H9 (cell line): ENCODE results near the gene SLC25A26. TPM values are rescaled to one million over a fixed set of nuclear protein-coding genes. Genes with fewer than 3 reads are reported as not detected.

Experiments
- DNase-seq: peaks from one replicate; pipeline ENCODE4 v3.0.0-alpha.2; 2017
- H2AFZ ChIP-seq: one replicate; pipeline ENCODE4 v1.6.1; 2013; ENCODE audit warnings: mild to moderate bottlenecking, low read length, control low read depth, moderate library complexity
- H2AK5ac ChIP-seq: 2 replicates; pipeline ENCODE4 v1.6.1; 2013; ENCODE audit warnings: low read length, control low read depth, mixed read lengths; ENCODE audit not compliant: insufficient read length
- H2BK120ac ChIP-seq: one replicate; pipeline ENCODE4 v1.6.1; 2013; ENCODE audit warnings: low read depth, mild to moderate bottlenecking, low read length, control low read depth, inconsistent platforms; ENCODE audit not compliant: poor library complexity, severe bottlenecking
- H2BK12ac ChIP-seq: 2 replicates; pipeline ENCODE4 v1.6.1; 2013; ENCODE audit warnings: low read length, control low read depth, mixed read lengths, low read depth; ENCODE audit not compliant: insufficient read length
- H2BK15ac ChIP-seq: 2 replicates; pipeline ENCODE4 v1.6.1; 2013; ENCODE audit warnings: low read depth, low read length, control low read depth
- H2BK20ac ChIP-seq: one replicate; pipeline ENCODE4 v1.6.1; 2013; ENCODE audit warnings: low read depth, mild to moderate bottlenecking, low read length, control low read depth, inconsistent platforms; ENCODE audit not compliant: poor library complexity, severe bottlenecking
- H2BK5ac ChIP-seq: 2 replicates; pipeline ENCODE4 v1.6.1; 2013; ENCODE audit warnings: low read length, control low read depth, mixed read lengths; ENCODE audit not compliant: insufficient read length
- H3K14ac ChIP-seq: 2 replicates; pipeline ENCODE4 v1.6.1; 2013; ENCODE audit warnings: low read length, control low read depth; ENCODE audit not compliant: insufficient read depth
- H3K18ac ChIP-seq: 2 replicates; pipeline ENCODE4 v1.6.1; 2013; ENCODE audit warnings: low read depth, mild to moderate bottlenecking, mixed read lengths, low read length, control low read depth; ENCODE audit not compliant: insufficient read length
- H3K23ac ChIP-seq: 2 replicates; pipeline ENCODE4 v1.6.1; 2013; ENCODE audit warnings: low read length, control low read depth, mixed read lengths, low read depth; ENCODE audit not compliant: insufficient read length
- H3K23me2 ChIP-seq: 2 replicates; pipeline ENCODE4 v1.6.1; 2013; ENCODE audit warnings: low read depth, mild to moderate bottlenecking, mixed read lengths, low read length, control low read depth; ENCODE audit not compliant: insufficient read length, poor library complexity, severe bottlenecking
- H3K27ac ChIP-seq: 2 replicates; pipeline ENCODE4 v1.5.1; 2013; ENCODE audit warnings: low read length, control low read depth, mixed read lengths, low read depth; ENCODE audit not compliant: insufficient read length
- H3K27me3 ChIP-seq: 2 replicates; pipeline ENCODE4 v1.6.1; 2013; ENCODE audit warnings: low read length, control low read depth, inconsistent platforms; ENCODE audit not compliant: insufficient read depth
- H3K4ac ChIP-seq: 2 replicates; pipeline ENCODE4 v1.6.1; 2013; ENCODE audit warnings: low read depth, mild to moderate bottlenecking, control low read depth, inconsistent platforms, low read length, moderate library complexity
- H3K4me1 ChIP-seq: 2 replicates; pipeline ENCODE4 v1.6.1; 2013; ENCODE audit warnings: low read length, control low read depth, inconsistent platforms; ENCODE audit not compliant: insufficient read depth
- H3K4me2 ChIP-seq: 2 replicates; pipeline ENCODE4 v1.6.1; 2013; ENCODE audit warnings: low read length, control low read depth, mixed read lengths; ENCODE audit not compliant: insufficient read length, insufficient read depth
- H3K56ac ChIP-seq: 2 replicates; pipeline ENCODE4 v1.6.1; 2013; ENCODE audit warnings: low read depth, mild to moderate bottlenecking, mixed read lengths, low read length, control low read depth; ENCODE audit not compliant: insufficient read length
- H3K79me1 ChIP-seq: 2 replicates; pipeline ENCODE4 v1.6.1; 2013; ENCODE audit warnings: low read depth, mild to moderate bottlenecking, moderate library complexity, low read length, control low read depth, inconsistent platforms; ENCODE audit not compliant: insufficient read depth, poor library complexity, severe bottlenecking
- H3K79me2 ChIP-seq: 2 replicates; pipeline ENCODE4 v1.6.1; 2013; ENCODE audit warnings: low read length, control low read depth, inconsistent platforms; ENCODE audit not compliant: insufficient read depth
- H3K9ac ChIP-seq: 2 replicates; pipeline ENCODE4 v1.6.1; 2013; ENCODE audit warnings: low read length, control low read depth, mixed read lengths; ENCODE audit not compliant: insufficient read length; ENCODE audit errors: extremely low read depth
- H3K9me3 ChIP-seq: one replicate; pipeline ENCODE4 v1.6.1; 2013; ENCODE audit warnings: low read depth, low read length, inconsistent platforms; ENCODE audit not compliant: control insufficient read depth
- H3T11ph ChIP-seq: one replicate; pipeline ENCODE4 v1.6.1; 2013; ENCODE audit warnings: mild to moderate bottlenecking, low read length, control low read depth, inconsistent platforms
- H4K20me1 ChIP-seq: one replicate; pipeline ENCODE4 v1.6.1; 2013; ENCODE audit not compliant: control insufficient read depth, insufficient read length, insufficient read depth
- H4K5ac ChIP-seq: 2 replicates; pipeline ENCODE4 v1.6.1; 2013; ENCODE audit warnings: low read depth, mild to moderate bottlenecking, mixed read lengths, low read length, control low read depth; ENCODE audit not compliant: insufficient read length
- H4K8ac ChIP-seq: replicated peaks from 2 replicates; pipeline ENCODE4 v1.6.1; 2013; ENCODE audit warnings: low read length, control low read depth, mixed read lengths, low read depth; ENCODE audit not compliant: insufficient read length
- H4K91ac ChIP-seq: 2 replicates; pipeline ENCODE4 v1.6.1; 2013; ENCODE audit warnings: low read depth, mild to moderate bottlenecking, moderate library complexity, mixed read lengths, low read length, control low read depth; ENCODE audit not compliant: insufficient read length
- H3K27ac Mint-ChIP-seq, 3 experiments: 2 replicates in 2 of 3; 3 replicates in 1 of 3; pipeline ENCODE4 v1.8.0; 2020 to 2021; ENCODE audit warnings: mixed read lengths in 3 of 3, mild to moderate bottlenecking in 1 of 3, moderate library complexity in 1 of 3
- H3K27me3 Mint-ChIP-seq: 2 replicates; pipeline ENCODE4 v1.8.0; 2021; ENCODE audit warnings: low read depth, mild to moderate bottlenecking, moderate library complexity, mixed read lengths
- H3K36me3 Mint-ChIP-seq, 3 experiments: 2 replicates in 2 of 3; 3 replicates in 1 of 3; pipeline ENCODE4 v1.8.0; 2020 to 2021; ENCODE audit warnings: low read depth in 3 of 3, mixed read lengths in 3 of 3; ENCODE audit not compliant: insufficient read depth in 1 of 3
- H3K4me1 Mint-ChIP-seq, 2 experiments: 2 replicates each; pipeline ENCODE4 v1.8.0; 2020; ENCODE audit warnings: mixed read lengths in 2 of 2
- H3K4me3 Mint-ChIP-seq, 2 experiments: 2 replicates in 1 of 2; 3 replicates in 1 of 2; pipeline ENCODE4 v1.8.0; 2020 to 2021; ENCODE audit warnings: mild to moderate bottlenecking in 2 of 2, mixed read lengths in 2 of 2, moderate library complexity in 1 of 2
- H3K9me3 Mint-ChIP-seq, 2 experiments: 2 replicates in 1 of 2; 3 replicates in 1 of 2; pipeline ENCODE4 v1.8.0; 2020; ENCODE audit warnings: mild to moderate bottlenecking in 2 of 2, mixed read lengths in 2 of 2, moderate library complexity in 1 of 2
- WGBS: extraction: QIAGEN DNeasy Blood & Tissue Kit; methylation state at CpG from one replicate; pipeline ENCODE4 v1.1.7; 2013; ENCODE audit warnings: missing lambda C conversion rate, low lambda C conversion rate, mixed read lengths; ENCODE audit not compliant: insufficient read length; ENCODE audit errors: extremely low coverage; 5-methylcytosine and 5-hydroxymethylcytosine counted together
- total RNA-seq: library from RNA; stranded (reverse); gene quantifications from 2 replicates; pipeline ENCODE4 v1.2.1, GENCODE V29; 2021
- TF ChIP-seq, protein P1 (sequence below): fragments of 200-600 bp; sonication (generic); conservative IDR thresholded peaks from 3 replicates; pipeline ENCODE4 v1.8.0; 2021; ENCODE audit warnings: antibody characterized with exemption, mild to moderate bottlenecking

SLC25A26 gene
- total RNA-seq, 1 experiment from 2014 or later = 30.2 TPM

DNA sequence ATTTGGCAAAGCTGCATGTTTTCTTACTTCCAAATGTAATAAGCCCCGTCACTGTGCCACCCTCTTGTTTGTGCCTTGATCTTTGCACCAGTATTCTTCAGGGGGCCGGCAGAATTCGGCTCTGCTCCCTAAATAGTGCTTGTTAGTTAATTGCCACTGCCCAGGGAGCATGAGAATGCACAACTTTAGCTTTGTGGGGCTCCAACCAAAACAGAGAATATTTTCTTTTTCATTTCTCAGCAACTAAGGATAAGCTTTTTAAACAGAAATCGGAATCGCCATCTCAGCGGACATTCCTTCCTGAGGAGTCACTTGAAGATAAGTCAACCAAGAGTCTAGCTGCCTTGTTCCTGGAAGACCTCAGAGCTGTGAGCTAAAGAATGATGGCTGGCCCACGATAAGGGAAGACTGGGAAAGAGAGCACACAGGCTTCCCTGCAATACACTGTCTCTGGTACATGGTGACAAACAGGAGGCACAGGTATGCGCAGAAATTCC, 174.0 kb downstream of the SLC25A26 start:
- Histone ChIP-seq H3K56ac (no peak overlapping the region), H3K27me3 (no peaks in the 10 kb centered on the region), H4K8ac (no peak overlapping the region), H3K79me1 (peaks cover 1% of the 10 kb centered on the region), H4K5ac (no peak overlapping the region), H3K23ac (no peak overlapping the region), H3K23me2 (no peaks in the 10 kb centered on the region), H3K14ac (no peak overlapping the region), H3K4me1 (no peaks in the 10 kb centered on the region), H4K20me1 (no peaks in the 10 kb centered on the region), H4K91ac (no peak overlapping the region), H2BK120ac (no peak overlapping the region), H3K4me2 (no peak overlapping the region), H3K27ac (no peak overlapping the region), H2BK12ac (no peak overlapping the region), H3T11ph (no peak overlapping the region), H3K9me3 (no peaks in the 10 kb centered on the region), H3K9ac (no peak overlapping the region), H3K18ac (no peak overlapping the region), H2AK5ac (no peak overlapping the region), H3K4ac (no peak overlapping the region), H2BK20ac (no peak overlapping the region), H3K79me2 (no peaks in the 10 kb centered on the region), H2BK15ac (no peak overlapping the region), H2BK5ac (no peak overlapping the region), H2AFZ (no peak overlapping the region)
- H3K4me1 Mint-ChIP-seq = no peaks in the 10 kb centered on the region
- no peaks in the 10 kb centered on the region; a peak in 1 of 5 replicates for H3K9me3 Mint-ChIP-seq
- no peaks in the 10 kb centered on the region for H3K27me3 Mint-ChIP-seq
- no peak for DNase-seq
- TF ChIP-seq, protein P1, sequence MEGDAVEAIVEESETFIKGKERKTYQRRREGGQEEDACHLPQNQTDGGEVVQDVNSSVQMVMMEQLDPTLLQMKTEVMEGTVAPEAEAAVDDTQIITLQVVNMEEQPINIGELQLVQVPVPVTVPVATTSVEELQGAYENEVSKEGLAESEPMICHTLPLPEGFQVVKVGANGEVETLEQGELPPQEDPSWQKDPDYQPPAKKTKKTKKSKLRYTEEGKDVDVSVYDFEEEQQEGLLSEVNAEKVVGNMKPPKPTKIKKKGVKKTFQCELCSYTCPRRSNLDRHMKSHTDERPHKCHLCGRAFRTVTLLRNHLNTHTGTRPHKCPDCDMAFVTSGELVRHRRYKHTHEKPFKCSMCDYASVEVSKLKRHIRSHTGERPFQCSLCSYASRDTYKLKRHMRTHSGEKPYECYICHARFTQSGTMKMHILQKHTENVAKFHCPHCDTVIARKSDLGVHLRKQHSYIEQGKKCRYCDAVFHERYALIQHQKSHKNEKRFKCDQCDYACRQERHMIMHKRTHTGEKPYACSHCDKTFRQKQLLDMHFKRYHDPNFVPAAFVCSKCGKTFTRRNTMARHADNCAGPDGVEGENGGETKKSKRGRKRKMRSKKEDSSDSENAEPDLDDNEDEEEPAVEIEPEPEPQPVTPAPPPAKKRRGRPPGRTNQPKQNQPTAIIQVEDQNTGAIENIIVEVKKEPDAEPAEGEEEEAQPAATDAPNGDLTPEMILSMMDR = no peak
- no peak overlapping the region for H3K4me3 Mint-ChIP-seq
- WGBS = no CpG with 5 or more reads among the region's 8 CpGs
- peaks cover 69 to 92% (median 88%) of the 10 kb centered on the region in 3 experiments for H3K36me3 Mint-ChIP-seq
- H3K27ac Mint-ChIP-seq = peak overlapping the region in 2 of 3 experiments; percentile 26 to 72; a peak in 3 of 7 replicates
